Measurements from ENCODE around the gene MCF2L. TPM values are rescaled to one million over a fixed set of nuclear protein-coding genes. Genes with fewer than 3 reads are reported as not detected.

The MCF2L gene
- total RNA-seq, 2 experiments from 2014 or later: 2.8 to 16.4 TPM

DNA sequence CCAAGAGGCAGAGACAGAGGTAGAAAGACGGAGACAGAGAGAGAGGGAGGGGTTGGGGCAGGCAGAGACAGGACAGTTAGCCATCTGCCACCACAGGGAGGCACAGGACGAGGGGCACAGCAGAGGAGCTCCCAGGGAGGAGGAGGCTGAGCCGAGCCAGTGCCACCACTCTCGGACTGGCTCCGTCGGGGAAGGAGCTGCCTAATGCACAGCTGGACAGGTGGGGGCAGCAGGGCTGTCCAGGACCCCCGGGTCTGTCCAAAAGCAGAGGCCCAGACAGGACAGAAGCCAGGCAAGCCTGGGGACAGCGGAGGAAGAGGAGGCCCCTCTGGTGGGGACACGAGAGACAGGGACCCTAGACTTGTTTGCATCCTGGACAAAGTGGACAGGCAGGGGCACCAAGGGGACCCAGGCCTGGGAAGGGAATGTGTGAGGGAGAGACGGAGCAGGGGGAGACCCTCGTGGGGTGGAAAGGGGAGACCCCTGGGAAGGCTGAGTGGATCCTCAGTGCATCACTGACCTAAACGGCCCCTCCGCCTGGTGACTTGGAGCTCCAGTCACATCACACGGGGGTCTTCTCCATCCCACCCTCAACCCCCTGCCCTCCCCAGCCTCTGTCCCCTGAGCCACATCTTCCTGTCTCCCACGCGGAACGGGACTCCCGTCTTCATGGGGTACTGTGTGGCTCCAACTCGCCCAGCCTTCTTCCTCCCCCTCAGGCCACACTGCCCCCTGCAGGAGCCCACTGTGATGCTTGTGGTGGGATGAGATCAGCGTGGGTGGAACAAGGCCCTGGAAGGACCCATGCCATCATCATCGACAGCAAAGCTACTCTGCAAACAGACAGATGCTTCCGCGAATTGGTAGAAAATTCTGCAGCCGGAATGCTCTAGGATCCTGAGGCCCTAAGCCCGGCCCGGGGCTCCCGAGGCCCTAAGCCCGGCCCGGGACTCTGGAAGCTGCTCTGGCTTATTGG, 154.5 kb downstream of the MCF2L start:
- no peak overlapping the region for H3K27ac ChIP-seq (ENCODE audit: low read depth, low read length, poor library complexity, severe bottlenecking)
- no peak for DNase-seq (ENCODE audit: low spot score)
- intact Hi-C loops (cut with micrococcal nuclease; ENCODE audit: unreplicated experiment): no loop called here
- no peaks in the 10 kb centered on the region for H4K20me1 ChIP-seq (ENCODE audit: insufficient read depth, low read length)
- H3K4me3 ChIP-seq (ENCODE audit: low read depth, low read length, poor library complexity, severe bottlenecking): no peak overlapping the region
- H3K36me3 ChIP-seq (ENCODE audit: insufficient read depth, low read length): no peaks in the 10 kb centered on the region
- TF ChIP-seq EZH2phosphoT487 (IDR thresholded peaks at IDR 0.05; ENCODE audit: borderline replicate concordance, low read depth, low read length): no peak
- TF ChIP-seq, protein P1, sequence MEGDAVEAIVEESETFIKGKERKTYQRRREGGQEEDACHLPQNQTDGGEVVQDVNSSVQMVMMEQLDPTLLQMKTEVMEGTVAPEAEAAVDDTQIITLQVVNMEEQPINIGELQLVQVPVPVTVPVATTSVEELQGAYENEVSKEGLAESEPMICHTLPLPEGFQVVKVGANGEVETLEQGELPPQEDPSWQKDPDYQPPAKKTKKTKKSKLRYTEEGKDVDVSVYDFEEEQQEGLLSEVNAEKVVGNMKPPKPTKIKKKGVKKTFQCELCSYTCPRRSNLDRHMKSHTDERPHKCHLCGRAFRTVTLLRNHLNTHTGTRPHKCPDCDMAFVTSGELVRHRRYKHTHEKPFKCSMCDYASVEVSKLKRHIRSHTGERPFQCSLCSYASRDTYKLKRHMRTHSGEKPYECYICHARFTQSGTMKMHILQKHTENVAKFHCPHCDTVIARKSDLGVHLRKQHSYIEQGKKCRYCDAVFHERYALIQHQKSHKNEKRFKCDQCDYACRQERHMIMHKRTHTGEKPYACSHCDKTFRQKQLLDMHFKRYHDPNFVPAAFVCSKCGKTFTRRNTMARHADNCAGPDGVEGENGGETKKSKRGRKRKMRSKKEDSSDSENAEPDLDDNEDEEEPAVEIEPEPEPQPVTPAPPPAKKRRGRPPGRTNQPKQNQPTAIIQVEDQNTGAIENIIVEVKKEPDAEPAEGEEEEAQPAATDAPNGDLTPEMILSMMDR (conservative IDR thresholded peaks at IDR 0.05; ENCODE audit: low read length): peak; percentile 39; the same call in 1 of the 2 replicates
- ChIA-PET CTCF (ENCODE audit: unreplicated experiment) (no interaction called here), POLR2A (no interaction called here)
- no peak overlapping the region for H3K4me2 ChIP-seq (ENCODE audit: low read length)
- no peaks in the 10 kb centered on the region for H3K4me1 ChIP-seq (ENCODE audit: insufficient read depth, low read length, poor library complexity, severe bottlenecking)
- no peaks in the 10 kb centered on the region for H3K9me3 ChIP-seq (ENCODE audit: low read length)
- no TSS peak for BruUV-seq (replicated peaks)
- no peak overlapping the region for H2AFZ ChIP-seq (ENCODE audit: low read length)
- H3K9me2 ChIP-seq (ENCODE audit: insufficient read depth, low read length): no peaks in the 10 kb centered on the region
- H3K79me2 ChIP-seq (ENCODE audit: insufficient read depth, low read depth, low read length): no peaks in the 10 kb centered on the region

DNA sequence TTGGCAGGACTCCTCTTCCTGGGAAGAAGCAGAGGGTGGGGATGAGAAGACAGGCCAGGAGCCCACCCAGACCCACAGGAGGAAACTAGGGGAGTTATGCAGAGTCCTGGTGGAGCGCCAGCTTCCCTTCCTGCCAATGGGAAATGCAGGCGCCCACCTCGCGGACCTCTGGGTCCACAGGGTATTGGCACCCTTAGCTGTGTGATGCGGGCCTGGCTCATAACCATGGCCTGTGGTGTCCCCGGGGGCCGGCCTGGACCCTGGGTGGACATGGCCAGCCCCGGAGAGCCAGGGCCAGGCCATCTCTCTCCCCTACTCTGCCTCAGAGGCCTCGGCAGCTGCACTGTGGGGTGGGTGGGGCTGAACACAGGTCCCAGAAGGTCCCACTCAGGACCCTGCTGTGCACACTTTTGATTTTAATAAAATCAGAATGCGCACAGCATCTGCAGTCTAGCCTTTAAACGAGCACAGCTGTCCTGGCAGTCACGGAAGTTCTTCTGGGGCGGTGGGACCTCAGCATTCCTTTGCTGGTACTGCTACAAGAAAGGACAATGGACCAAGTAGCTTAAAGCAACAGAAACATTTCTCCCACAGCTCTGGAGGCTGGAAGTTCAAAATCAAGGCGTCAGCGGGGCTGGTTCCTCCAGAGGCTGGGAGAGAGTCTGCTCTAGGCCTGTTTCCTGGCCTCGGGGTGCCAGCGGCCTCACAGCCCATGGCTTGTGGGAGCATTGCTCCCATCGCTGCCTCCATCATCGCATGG, 155.4 kb downstream of the MCF2L start:
- H3K4me1 ChIP-seq (ENCODE audit: insufficient read depth, low read length, poor library complexity, severe bottlenecking): no peaks in the 10 kb centered on the region

More for the DNA sequence above, 155.4 kb downstream of the MCF2L start:
- Histone ChIP-seq H2AFZ (ENCODE audit: low read length) (no peak overlapping the region), H3K36me3 (ENCODE audit: insufficient read depth, low read length) (no peaks in the 10 kb centered on the region), H4K20me1 (ENCODE audit: insufficient read depth, low read length) (no peaks in the 10 kb centered on the region), H3K9me3 (ENCODE audit: low read length) (no peaks in the 10 kb centered on the region), H3K27ac (ENCODE audit: low read depth, low read length, poor library complexity, severe bottlenecking) (no peak overlapping the region), H3K9me2 (ENCODE audit: insufficient read depth, low read length) (no peaks in the 10 kb centered on the region), H3K4me2 (ENCODE audit: low read length) (no peak overlapping the region), H3K79me2 (ENCODE audit: insufficient read depth, low read depth, low read length) (no peaks in the 10 kb centered on the region), H3K4me3 (ENCODE audit: low read depth, low read length, poor library complexity, severe bottlenecking) (no peak overlapping the region)
- POLR2A ChIA-PET: no interaction called here
- no TSS peak for BruUV-seq (replicated peaks)
- CTCF ChIA-PET (ENCODE audit: unreplicated experiment): no interaction called here
- DNase-seq (ENCODE audit: low spot score): no peak
- intact Hi-C loops (cut with micrococcal nuclease; ENCODE audit: unreplicated experiment): no loop called here
- TF ChIP-seq, protein P1 (conservative IDR thresholded peaks at IDR 0.05; ENCODE audit: low read length): no peak
- no peak for TF ChIP-seq EZH2phosphoT487 (IDR thresholded peaks at IDR 0.05; ENCODE audit: borderline replicate concordance, low read depth, low read length)

All from OCI-LY7 (cell line).